Measurements from ENCODE around the gene ADGRF4.

GRCh38 chr6:47655719-47656595 is 42.4 kb upstream of the ADGRF4 start:
- TF ChIP-seq POLR2AphosphoS5 (IDR thresholded peaks at IDR 0.05; ENCODE audit: low read depth, low read length) (no peak), POLR2A (IDR thresholded peaks at IDR 0.05; ENCODE audit: low read depth, low read length) (no peak), TAF1 (IDR thresholded peaks at IDR 0.05; ENCODE audit: low read depth, low read length) (no peak)
